Activated CD4-positive, alpha-beta T cell treated with anti-CD3 and anti-CD28 coated beads, Interleukin-2, amount 10 ng/mL, durations not matched to agents 24 days and 14 days (primary cell): ENCODE data around the gene TENM3. TPM values are rescaled to one million over a fixed set of nuclear protein-coding genes. Genes with fewer than 3 reads are reported as not detected.

Source experiments
- DNase-seq: peaks from one replicate; pipeline ENCODE4 v3.0.0; 2022
- H3K27ac Mint-ChIP-seq: one replicate; pipeline ENCODE4 v1.8.0; 2022; ENCODE audit warnings: mild to moderate bottlenecking, mixed read lengths
- H3K27me3 Mint-ChIP-seq: one replicate; pipeline ENCODE4 v1.8.0; 2022; ENCODE audit warnings: mixed read lengths
- H3K36me3 Mint-ChIP-seq: one replicate; pipeline ENCODE4 v1.8.0; 2022; ENCODE audit warnings: low read depth, mild to moderate bottlenecking, mixed read lengths
- H3K4me1 Mint-ChIP-seq: one replicate; pipeline ENCODE4 v1.8.0; 2021; ENCODE audit warnings: mixed read lengths
- H3K4me3 Mint-ChIP-seq: one replicate; pipeline ENCODE4 v1.8.0; 2022; ENCODE audit warnings: mild to moderate bottlenecking, moderate library complexity, mixed read lengths
- H3K9me3 Mint-ChIP-seq: one replicate; pipeline ENCODE4 v1.8.0; 2021; ENCODE audit warnings: mixed read lengths
- intact Hi-C: fragments of 100-400 bp; cut with micrococcal nuclease; formaldehyde crosslinking; loops from one replicate; pipeline ENCODE4 v1.15.1; 2023
- total RNA-seq: library from RNA; stranded (reverse); gene quantifications from 2 replicates; pipeline ENCODE4 v1.2.3, GENCODE V29; 2022

Gene TENM3
- total RNA-seq, 1 donor from 2014 or later: not detected

DNA sequence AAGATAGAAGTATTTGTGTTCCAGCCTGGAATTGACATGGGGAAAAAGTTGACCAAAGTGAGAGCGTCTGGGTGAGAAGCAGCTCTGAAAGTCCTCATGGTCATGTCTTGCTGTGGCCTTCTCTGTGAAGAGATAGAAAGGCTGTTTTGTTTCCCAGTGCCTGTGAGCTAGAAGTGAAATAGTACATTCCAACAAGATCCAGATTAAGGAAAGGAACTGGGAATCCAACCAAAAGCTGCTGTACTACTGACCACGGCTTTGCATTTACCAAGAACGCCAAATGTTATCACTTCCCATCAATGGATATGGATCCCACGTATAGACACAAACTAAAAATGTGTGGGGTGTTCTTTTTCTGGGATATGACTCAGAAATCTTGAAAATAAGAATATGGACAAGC, 51.2 kb downstream of the TENM3 start:
- no peak overlapping the region for H3K4me3 Mint-ChIP-seq
- no peaks in the 10 kb centered on the region for H3K4me1 Mint-ChIP-seq
- H3K36me3 Mint-ChIP-seq: no peaks in the 10 kb centered on the region
- no peak for DNase-seq
- H3K27ac Mint-ChIP-seq: no peak overlapping the region
- intact Hi-C loops: no loop called here
- H3K27me3 Mint-ChIP-seq: no peaks in the 10 kb centered on the region
- H3K9me3 Mint-ChIP-seq: no peaks in the 10 kb centered on the region

DNA sequence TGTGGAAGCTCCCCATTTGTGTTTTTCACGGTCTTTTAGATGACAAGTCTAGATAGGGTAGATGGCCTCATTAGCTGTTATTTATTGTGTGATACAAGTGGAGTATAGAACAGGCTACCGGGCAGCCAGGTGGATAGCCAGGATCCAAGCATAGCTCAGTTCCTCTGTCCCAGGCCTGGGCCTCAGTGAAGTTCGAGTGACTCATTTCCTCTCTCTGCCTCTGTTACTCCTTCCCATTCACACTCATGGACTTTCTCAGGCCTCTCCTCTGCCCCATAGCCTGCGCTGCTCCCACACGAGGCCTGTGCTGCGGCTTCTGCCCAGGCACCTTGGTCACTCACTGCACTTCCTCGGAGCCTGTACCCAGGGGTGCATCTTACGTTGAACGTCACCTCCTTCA, 54.5 kb downstream of the TENM3 start:
- DNase-seq: no peak
- intact Hi-C loops: no loop called here
- Mint-ChIP-seq H3K27me3 (no peaks in the 10 kb centered on the region), H3K9me3 (no peaks in the 10 kb centered on the region), H3K27ac (no peak overlapping the region), H3K4me3 (no peak overlapping the region), H3K4me1 (no peaks in the 10 kb centered on the region), H3K36me3 (no peaks in the 10 kb centered on the region)

DNA sequence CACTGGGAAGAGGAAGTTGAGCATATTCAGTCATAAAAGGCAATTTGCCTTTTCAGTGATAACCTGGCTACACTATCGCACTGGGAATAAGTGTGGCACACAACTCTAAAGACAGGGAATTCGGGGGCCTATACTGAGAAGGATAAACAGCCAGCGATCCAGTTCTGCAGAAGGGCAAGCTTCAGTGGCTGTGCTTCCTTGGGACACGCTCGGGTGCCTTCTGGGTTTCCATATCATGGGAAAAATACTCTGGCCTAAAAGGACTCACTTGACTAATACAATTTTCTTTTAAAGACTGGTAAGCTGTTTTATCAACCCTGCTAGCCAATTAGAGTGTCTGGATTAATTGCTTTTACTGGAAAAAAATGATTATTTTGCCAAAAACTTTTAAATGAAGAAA, 58.5 kb downstream of the TENM3 start:
- Mint-ChIP-seq H3K4me3 (no peak overlapping the region), H3K27me3 (no peaks in the 10 kb centered on the region), H3K4me1 (no peaks in the 10 kb centered on the region), H3K27ac (no peak overlapping the region), H3K36me3 (no peaks in the 10 kb centered on the region), H3K9me3 (no peaks in the 10 kb centered on the region)
- DNase-seq: no peak
- intact Hi-C loops: no loop called here

GRCh38 chr4:182303847-182304246, 60.6 kb downstream of the TENM3 start:
- Mint-ChIP-seq H3K4me3 (no peak overlapping the region), H3K27me3 (no peaks in the 10 kb centered on the region), H3K9me3 (no peaks in the 10 kb centered on the region), H3K27ac (no peak overlapping the region), H3K36me3 (no peaks in the 10 kb centered on the region), H3K4me1 (no peaks in the 10 kb centered on the region)
- no peak for DNase-seq
- intact Hi-C loops: no loop called here

GRCh38 chr4:182306792-182307507, 63.7 kb downstream of the TENM3 start:
- Mint-ChIP-seq H3K36me3 (no peaks in the 10 kb centered on the region), H3K4me1 (no peaks in the 10 kb centered on the region), H3K9me3 (no peaks in the 10 kb centered on the region), H3K4me3 (no peak overlapping the region), H3K27ac (no peak overlapping the region), H3K27me3 (no peaks in the 10 kb centered on the region)
- DNase-seq: no peak
- intact Hi-C loops: no loop called here

- H3K9me3 Mint-ChIP-seq: no peaks in the 10 kb centered on the region
- intact Hi-C loops: no loop called here
Observed at GRCh38 chr4:182307746-182308145, 64.5 kb downstream of the TENM3 start.

DNA sequence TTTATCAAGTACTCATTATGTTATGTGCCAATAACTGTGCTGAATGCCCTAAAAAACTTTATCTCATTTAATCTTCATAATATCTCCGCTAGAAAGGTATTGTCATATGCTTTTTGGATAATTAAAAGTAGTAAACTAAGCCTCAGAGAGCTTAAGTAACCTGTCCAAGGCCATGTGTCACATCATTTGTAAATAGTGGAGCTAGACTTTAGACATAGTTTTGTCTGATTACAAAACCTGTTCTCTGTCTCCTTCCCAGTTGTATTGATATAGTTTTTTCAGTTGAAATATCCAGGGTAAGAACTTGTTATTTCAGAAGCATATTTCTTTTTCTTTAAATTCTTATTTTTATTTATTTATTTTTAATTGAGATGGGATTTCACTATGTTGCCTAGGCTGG, 66.7 kb downstream of the TENM3 start:
- no peak for DNase-seq
- Mint-ChIP-seq H3K9me3 (no peaks in the 10 kb centered on the region), H3K27ac (no peak overlapping the region), H3K4me1 (no peaks in the 10 kb centered on the region), H3K36me3 (no peaks in the 10 kb centered on the region), H3K27me3 (no peaks in the 10 kb centered on the region), H3K4me3 (no peak overlapping the region)
- intact Hi-C loops: no loop called here

More at GRCh38 chr4:182307746-182308145, 64.5 kb downstream of the TENM3 start:
- DNase-seq: no peak
- no peaks in the 10 kb centered on the region for H3K27me3 Mint-ChIP-seq
- H3K27ac Mint-ChIP-seq: no peak overlapping the region
- no peak overlapping the region for H3K4me3 Mint-ChIP-seq
- H3K4me1 Mint-ChIP-seq: no peaks in the 10 kb centered on the region
- H3K36me3 Mint-ChIP-seq: no peaks in the 10 kb centered on the region

- H3K36me3 Mint-ChIP-seq: no peaks in the 10 kb centered on the region
- no peak for DNase-seq
- peaks cover under 1% of the 10 kb centered on the region for H3K9me3 Mint-ChIP-seq
- H3K4me3 Mint-ChIP-seq: no peak overlapping the region
- H3K27me3 Mint-ChIP-seq: no peaks in the 10 kb centered on the region
- no peaks in the 10 kb centered on the region for H3K4me1 Mint-ChIP-seq
- no peak overlapping the region for H3K27ac Mint-ChIP-seq
- intact Hi-C loops: no loop called here
Observed at GRCh38 chr4:182310316-182310715, 67.1 kb downstream of the TENM3 start.

GRCh38 chr4:182310962-182311361, 67.8 kb downstream of the TENM3 start:
- peaks cover 6% of the 10 kb centered on the region for H3K9me3 Mint-ChIP-seq
- no peaks in the 10 kb centered on the region for H3K27me3 Mint-ChIP-seq
- H3K4me1 Mint-ChIP-seq: no peaks in the 10 kb centered on the region
- H3K36me3 Mint-ChIP-seq: no peaks in the 10 kb centered on the region
- DNase-seq: no peak
- H3K4me3 Mint-ChIP-seq: no peak overlapping the region
- no peak overlapping the region for H3K27ac Mint-ChIP-seq
- intact Hi-C loops: no loop called here

DNA sequence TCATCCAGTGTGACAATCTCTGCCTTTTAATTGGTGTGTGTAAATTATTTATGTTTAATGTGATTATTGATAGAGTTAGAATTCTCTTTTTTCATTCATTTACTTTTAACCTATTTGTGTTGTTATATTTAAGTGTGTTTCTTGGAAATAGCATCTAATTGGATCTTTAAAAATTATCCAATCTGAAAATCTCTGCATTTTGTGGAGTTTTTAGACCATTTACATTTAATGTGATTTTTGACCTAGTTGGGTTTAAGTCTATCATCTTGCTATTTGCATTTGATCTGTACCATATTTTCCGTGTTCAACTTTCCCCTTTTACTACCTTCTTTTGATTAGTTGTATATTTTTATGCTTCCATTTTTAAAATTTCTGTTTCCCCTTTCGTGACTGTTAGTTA, 71.3 kb downstream of the TENM3 start:
- intact Hi-C loops: no loop called here
- H3K9me3 Mint-ChIP-seq: peaks cover 6% of the 10 kb centered on the region
- H3K27ac Mint-ChIP-seq: no peak overlapping the region
- no peaks in the 10 kb centered on the region for H3K36me3 Mint-ChIP-seq
- no peak for DNase-seq
- no peak overlapping the region for H3K4me3 Mint-ChIP-seq
- no peaks in the 10 kb centered on the region for H3K27me3 Mint-ChIP-seq
- no peaks in the 10 kb centered on the region for H3K4me1 Mint-ChIP-seq

GRCh38 chr4:182318256-182318655, 75.1 kb downstream of the TENM3 start:
- no peak overlapping the region for H3K27ac Mint-ChIP-seq
- DNase-seq: no peak
- no peaks in the 10 kb centered on the region for H3K4me1 Mint-ChIP-seq
- peaks cover 10% of the 10 kb centered on the region for H3K9me3 Mint-ChIP-seq
- H3K27me3 Mint-ChIP-seq: no peaks in the 10 kb centered on the region
- H3K36me3 Mint-ChIP-seq: no peaks in the 10 kb centered on the region
- H3K4me3 Mint-ChIP-seq: no peak overlapping the region
- intact Hi-C loops: no loop called here

- Mint-ChIP-seq H3K4me3 (no peak overlapping the region), H3K27ac (no peak overlapping the region), H3K36me3 (no peaks in the 10 kb centered on the region), H3K9me3 (peaks cover 10% of the 10 kb centered on the region), H3K4me1 (no peaks in the 10 kb centered on the region), H3K27me3 (no peaks in the 10 kb centered on the region)
- intact Hi-C loops: no loop called here
- DNase-seq: no peak
Observed at GRCh38 chr4:182320092-182320491, 76.9 kb downstream of the TENM3 start.

DNA sequence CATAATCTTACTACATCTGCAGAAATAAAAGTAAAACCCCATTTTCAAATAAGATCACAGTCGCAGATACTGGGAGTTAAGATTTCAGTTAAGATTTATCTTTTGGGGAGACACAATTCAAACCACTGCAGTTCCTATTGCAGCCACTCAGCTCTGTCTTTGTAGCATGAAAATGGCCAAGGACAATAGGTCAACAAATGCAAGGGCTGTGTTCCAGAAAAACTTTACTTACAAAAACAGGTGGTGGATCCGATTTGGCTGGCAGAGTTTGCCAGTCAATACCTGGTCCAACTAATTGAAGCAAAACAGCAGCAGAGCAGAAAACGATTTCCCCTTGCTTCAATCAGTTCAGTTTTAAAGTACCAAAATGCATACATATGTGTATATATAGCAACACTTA, 77.4 kb downstream of the TENM3 start:
- Mint-ChIP-seq H3K27me3 (no peaks in the 10 kb centered on the region), H3K4me3 (no peak overlapping the region), H3K27ac (no peak overlapping the region), H3K9me3 (peaks cover 8% of the 10 kb centered on the region), H3K4me1 (no peaks in the 10 kb centered on the region), H3K36me3 (no peaks in the 10 kb centered on the region)
- no peak for DNase-seq
- intact Hi-C loops: no loop called here

GRCh38 chr4:182324282-182324681, 81.1 kb downstream of the TENM3 start:
- Mint-ChIP-seq H3K4me1 (no peaks in the 10 kb centered on the region), H3K36me3 (no peaks in the 10 kb centered on the region), H3K4me3 (no peak overlapping the region), H3K27me3 (no peaks in the 10 kb centered on the region), H3K9me3 (peaks cover 4% of the 10 kb centered on the region), H3K27ac (no peak overlapping the region)
- no peak for DNase-seq
- intact Hi-C loops: no loop called here

DNA sequence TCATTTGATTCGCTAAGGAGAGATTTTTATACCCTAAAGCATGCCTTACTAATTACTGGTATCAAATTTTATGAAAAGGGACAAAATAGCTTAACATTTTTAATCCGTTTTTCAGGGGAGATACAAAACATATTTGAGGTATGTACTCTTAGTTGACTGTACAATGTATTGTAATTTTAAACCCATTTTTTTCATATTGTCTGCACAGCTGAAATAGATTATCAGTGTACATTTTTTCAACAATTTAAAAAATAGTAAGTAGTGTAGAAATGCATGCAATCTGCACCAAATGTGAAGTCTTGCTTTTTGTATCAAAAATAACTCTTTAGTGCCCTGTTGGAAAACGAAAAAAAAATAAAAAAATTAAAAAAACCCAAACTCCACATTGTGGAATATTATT, 82.2 kb downstream of the TENM3 start:
- Mint-ChIP-seq H3K27ac (no peak overlapping the region), H3K36me3 (no peaks in the 10 kb centered on the region), H3K4me1 (no peaks in the 10 kb centered on the region), H3K27me3 (no peaks in the 10 kb centered on the region), H3K4me3 (no peak overlapping the region), H3K9me3 (peaks cover 4% of the 10 kb centered on the region)
- intact Hi-C loops: no loop called here
- no peak for DNase-seq
